ENCODE results near the gene MBD4. TPM values are rescaled to one million over a fixed set of nuclear protein-coding genes. Genes with fewer than 3 reads are reported as not detected.
A peak's percentile ranks its signal among the peaks of the same experiment; 100 is the strongest.
"Not testable (repeated sequence)": the region's sequence is repeated elsewhere in the genome, so short reads cannot be mapped to it uniquely, and the experiment has no call there.

The MBD4 gene
- total RNA-seq, 1 experiment from 2014 or later: 15.7 TPM

DNA sequence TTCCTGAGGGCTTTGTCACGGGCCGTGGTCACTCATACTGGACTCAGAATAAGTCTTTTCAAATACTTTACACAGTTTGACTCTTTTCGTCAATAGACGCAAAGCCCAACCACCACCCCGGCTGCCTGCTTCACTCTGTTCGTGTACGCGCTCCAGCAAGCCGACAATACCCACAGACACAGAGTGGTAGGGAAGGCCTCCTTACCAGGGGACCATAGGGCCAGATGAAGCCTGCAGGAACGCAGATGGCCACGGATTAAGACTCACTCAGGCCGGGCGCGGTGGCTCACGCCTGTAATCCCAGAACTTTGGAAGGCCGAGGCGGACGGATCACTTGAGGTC lies 41.0 kb downstream of the MBD4 start:
- intact Hi-C loops (cut with micrococcal nuclease): loop anchor here (5.0 kb wide), 1 partner anchor 429 kb away; no protein-coding TSS in a partner anchor

DNA sequence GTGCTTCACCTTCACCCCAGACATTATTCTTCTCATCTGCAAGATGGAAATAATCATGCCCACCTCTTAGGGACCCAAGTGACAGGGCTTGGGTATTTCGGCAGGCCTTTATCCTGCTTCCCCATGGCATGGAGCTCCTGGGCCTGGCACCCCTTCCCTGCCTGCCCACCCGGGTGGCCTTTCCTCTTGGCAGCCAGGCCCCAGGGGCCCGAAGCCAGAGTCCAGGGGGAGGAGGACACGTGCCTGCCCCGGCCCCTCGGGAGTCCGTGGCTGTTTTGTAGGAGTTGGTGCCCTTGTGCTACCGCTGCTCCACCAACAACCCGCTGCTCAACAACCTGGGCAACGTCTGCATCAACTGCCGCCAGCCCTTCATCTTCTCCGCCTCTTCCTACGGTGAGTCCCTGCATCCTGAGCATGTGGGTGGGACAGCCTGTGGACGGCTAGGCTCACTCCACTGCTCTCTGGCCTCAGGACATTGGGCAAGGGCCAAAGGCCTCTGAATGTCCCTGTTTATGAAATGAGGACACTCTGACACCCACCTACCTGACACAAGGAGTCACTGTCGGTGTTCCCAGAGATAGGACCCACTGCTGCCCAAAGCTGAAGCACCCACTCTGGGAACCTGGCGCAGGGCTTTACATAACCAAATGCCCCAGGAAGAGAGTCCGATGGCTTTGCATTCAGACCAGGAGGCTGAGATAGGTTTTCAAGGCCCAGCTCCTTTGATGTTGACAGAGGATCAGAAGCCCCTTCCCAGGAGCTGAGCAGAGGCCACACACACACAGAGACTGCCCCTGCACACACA lies 45.8 kb downstream of the MBD4 start:
- CTCF ChIA-PET; H3K9me3 ChIP-seq (ENCODE audit: control insufficient read depth in 1 of 2, insufficient read depth in 1 of 2, low read depth in 1 of 2, low read length in 2 of 2): not testable (repeated sequence)

More for the DNA sequence above, 41.0 kb downstream of the MBD4 start:
- DNase-seq (ENCODE audit: low read depth, low spot score): no peak
- H3K9ac ChIP-seq (ENCODE audit: low read length): peak overlapping the region; percentile 77
- H3K27me3 ChIP-seq (ENCODE audit: insufficient read depth, low read length): no peaks in the 10 kb centered on the region
- TF ChIP-seq ZFX (IDR thresholded peaks at IDR 0.05) (peak; percentile 46), ATF3 (IDR thresholded peaks at IDR 0.05) (no peak), TCF7L2 (IDR thresholded peaks at IDR 0.05; ENCODE audit: borderline replicate concordance, extremely low read depth, insufficient read depth, insufficient read length) (no peak), SIN3A (IDR thresholded peaks at IDR 0.05; ENCODE audit: low read depth) (no peak)
- TF ChIP-seq, protein P1, sequence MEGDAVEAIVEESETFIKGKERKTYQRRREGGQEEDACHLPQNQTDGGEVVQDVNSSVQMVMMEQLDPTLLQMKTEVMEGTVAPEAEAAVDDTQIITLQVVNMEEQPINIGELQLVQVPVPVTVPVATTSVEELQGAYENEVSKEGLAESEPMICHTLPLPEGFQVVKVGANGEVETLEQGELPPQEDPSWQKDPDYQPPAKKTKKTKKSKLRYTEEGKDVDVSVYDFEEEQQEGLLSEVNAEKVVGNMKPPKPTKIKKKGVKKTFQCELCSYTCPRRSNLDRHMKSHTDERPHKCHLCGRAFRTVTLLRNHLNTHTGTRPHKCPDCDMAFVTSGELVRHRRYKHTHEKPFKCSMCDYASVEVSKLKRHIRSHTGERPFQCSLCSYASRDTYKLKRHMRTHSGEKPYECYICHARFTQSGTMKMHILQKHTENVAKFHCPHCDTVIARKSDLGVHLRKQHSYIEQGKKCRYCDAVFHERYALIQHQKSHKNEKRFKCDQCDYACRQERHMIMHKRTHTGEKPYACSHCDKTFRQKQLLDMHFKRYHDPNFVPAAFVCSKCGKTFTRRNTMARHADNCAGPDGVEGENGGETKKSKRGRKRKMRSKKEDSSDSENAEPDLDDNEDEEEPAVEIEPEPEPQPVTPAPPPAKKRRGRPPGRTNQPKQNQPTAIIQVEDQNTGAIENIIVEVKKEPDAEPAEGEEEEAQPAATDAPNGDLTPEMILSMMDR (IDR thresholded peaks at IDR 0.05 in 2 of 3, conservative IDR thresholded peaks at IDR 0.05 in 1 of 3; ENCODE audit: borderline replicate concordance in 1 of 3, insufficient read depth in 1 of 3, low read depth in 2 of 3, low read length in 2 of 3): no peak
- peaks cover 5 to 19% of the 10 kb centered on the region in 2 experiments; a peak in 3 of 4 replicates for H3K4me1 ChIP-seq (ENCODE audit: control insufficient read depth in 1 of 2, insufficient read depth in 2 of 2, low read length in 2 of 2)
- ChIA-PET POLR2A (no interaction called here), RAD21 (ENCODE audit: low non-redundant PET in 1 of 2, low total read pairs in 2 of 2, uncharacterized antibody in 2 of 2, unreplicated experiment in 2 of 2) (no interaction called here), CTCF (no interaction called here)
- H3K79me2 ChIP-seq (ENCODE audit: insufficient read depth, low read length): peaks cover 48% of the 10 kb centered on the region
- peak overlapping the region; percentile 63 for H3K27ac ChIP-seq (ENCODE audit: low read depth, low read length)
- H3K9me2 ChIP-seq (ENCODE audit: insufficient read depth): no peaks in the 10 kb centered on the region
- peak; percentile 40 for ATAC-seq
- peaks cover 7 to 18% of the 10 kb centered on the region in 2 experiments; a peak in 3 of 4 replicates for H3K36me3 ChIP-seq (ENCODE audit: control insufficient read depth in 1 of 2, insufficient read depth in 2 of 2, low read length in 2 of 2)
- H3K9me3 ChIP-seq (ENCODE audit: control insufficient read depth in 1 of 2, insufficient read depth in 1 of 2, low read depth in 1 of 2, low read length in 2 of 2): no peaks in the 10 kb centered on the region
- H2AFZ ChIP-seq (ENCODE audit: low read depth, low read length, poor library complexity, severe bottlenecking): no peak overlapping the region
- TSS peak; percentile 65 for BruUV-seq (replicated peaks)
- H3K4me3 ChIP-seq (replicated peaks in 1 of 2; ENCODE audit: low read depth in 1 of 2, low read length in 2 of 2): peak overlapping the region; percentile 86 to 95
- H3K4me2 ChIP-seq (ENCODE audit: low read length): peak overlapping the region; percentile 78
- H4K20me1 ChIP-seq (ENCODE audit: insufficient read depth): 0 out of 2 replicates have a peak, but pooled peaks cover 5% of the 10 kb centered on the region

More for the DNA sequence above, 45.8 kb downstream of the MBD4 start:
- H3K27ac ChIP-seq (ENCODE audit: low read depth, low read length); intact Hi-C loops (cut with micrococcal nuclease); H2AFZ ChIP-seq (ENCODE audit: low read depth, low read length, poor library complexity, severe bottlenecking); BruUV-seq (replicated peaks); RAD21 ChIA-PET (ENCODE audit: low non-redundant PET in 1 of 2, low total read pairs in 2 of 2, uncharacterized antibody in 2 of 2, unreplicated experiment in 2 of 2); ATAC-seq; H3K27me3 ChIP-seq (ENCODE audit: insufficient read depth, low read length); POLR2A ChIA-PET; H3K4me2 ChIP-seq (ENCODE audit: low read length); H3K9me2 ChIP-seq (ENCODE audit: insufficient read depth); H3K9ac ChIP-seq (ENCODE audit: low read length); H4K20me1 ChIP-seq (ENCODE audit: insufficient read depth); DNase-seq (ENCODE audit: low read depth, low spot score); H3K4me3 ChIP-seq (replicated peaks in 1 of 2; ENCODE audit: low read depth in 1 of 2, low read length in 2 of 2): not testable (repeated sequence)
- H3K4me1 ChIP-seq (ENCODE audit: control insufficient read depth in 1 of 2, insufficient read depth in 2 of 2, low read length in 2 of 2): peaks cover 15 to 25% of the 10 kb centered on the region in 2 experiments
- peaks cover 45% of the 10 kb centered on the region for H3K79me2 ChIP-seq (ENCODE audit: insufficient read depth, low read length)
- H3K36me3 ChIP-seq (ENCODE audit: control insufficient read depth in 1 of 2, insufficient read depth in 2 of 2, low read length in 2 of 2): peaks cover 13 to 40% of the 10 kb centered on the region in 2 experiments

Measured in HCT116 (cell line).